Renal cortex interstitium (tissue), 11 donors: ENCODE measurements around the gene HADH. TPM values are rescaled to one million over a fixed set of nuclear protein-coding genes. Genes with fewer than 3 reads are reported as not detected.
"Not testable (repeated sequence)": the region's sequence is repeated elsewhere in the genome, so short reads cannot be mapped to it uniquely, and the experiment has no call there.

Experiments used
- DNase-seq, 11 donors: peaks; one replicate each; pipeline ENCODE4 v3.0.0-alpha.2; 2013; ENCODE audit warnings: low read depth in 9 of 11, low spot score in 4 of 11; ENCODE audit errors: extremely low read depth in 1 of 11
- polyA plus RNA-seq, 3 donors: library from polyadenylated mRNA; unstranded; fragments of 120-200 nt; gene quantifications; one replicate each; pipeline ENCODE4 v1.2.1, GENCODE V29; 2013; ENCODE audit not compliant: insufficient read length in 3 of 3

Gene HADH
- polyA plus RNA-seq, 3 donors = 88.2 to 101 (median 97.1) TPM

- DNase-seq = no peak
Observed at GRCh38 chr4:108048157-108048556, 58.5 kb downstream of the HADH start.

GRCh38 chr4:108048997-108049396, 59.3 kb downstream of the HADH start:
- DNase-seq = no peak

- DNase-seq = no peak
Observed at GRCh38 chr4:108049406-108049805, 59.7 kb downstream of the HADH start.

GRCh38 chr4:108050166-108051111, 60.8 kb downstream of the HADH start:
- not testable (repeated sequence) for DNase-seq

- no peak for DNase-seq
Observed at GRCh38 chr4:108051343-108051742, 61.7 kb downstream of the HADH start.

GRCh38 chr4:108052558-108053120, 63.0 kb downstream of the HADH start:
- peak in 1 of 11 donors; percentile 39 for DNase-seq

- DNase-seq = no peak
Observed at GRCh38 chr4:108053251-108053711, 63.6 kb downstream of the HADH start.

- no peak for DNase-seq
Observed at GRCh38 chr4:108054025-108054638, 64.4 kb downstream of the HADH start.

GRCh38 chr4:108055787-108056186, 66.1 kb downstream of the HADH start:
- no peak for DNase-seq

GRCh38 chr4:108056418-108056817, 66.7 kb downstream of the HADH start:
- no peak for DNase-seq

- no peak for DNase-seq
Observed at GRCh38 chr4:108058685-108059440, 69.2 kb downstream of the HADH start.

- DNase-seq = peak in 3 of 11 donors; percentile 36 to 41 (median 38)
Observed at GRCh38 chr4:108060164-108060563, 70.5 kb downstream of the HADH start.

- DNase-seq = peak in 3 of 11 donors; percentile 39 to 61 (median 46)
Observed at GRCh38 chr4:108060686-108061321, 71.1 kb downstream of the HADH start.

- DNase-seq = no peak
Observed at GRCh38 chr4:108068442-108068841, 78.8 kb downstream of the HADH start.

- no peak for DNase-seq
Observed at GRCh38 chr4:108070775-108071174, 81.1 kb downstream of the HADH start.

- DNase-seq = peak in 4 of 11 donors; percentile 12 to 28 (median 22)
Observed at GRCh38 chr4:108072300-108072699, 82.6 kb downstream of the HADH start.

- no peak for DNase-seq
Observed at GRCh38 chr4:108078024-108078733, 88.5 kb downstream of the HADH start.

GRCh38 chr4:108080747-108081146, 91.1 kb downstream of the HADH start:
- no peak for DNase-seq
